ENCODE results near the gene IL1A.

IL1A gene

GRCh38 chr2:112818094-112818902 lies 34.0 kb upstream of the IL1A start:
- DNase-seq (ENCODE audit: low read depth), result no peak

GRCh38 chr2:112817082-112817689 lies 32.9 kb upstream of the IL1A start:
- DNase-seq (ENCODE audit: low read depth), result no peak

- no peak for DNase-seq (ENCODE audit: low read depth)
Observed at GRCh38 chr2:112814278-112814677, 30.0 kb upstream of the IL1A start.

- DNase-seq (ENCODE audit: low read depth), result no peak
Observed at GRCh38 chr2:112813280-112813966, 29.1 kb upstream of the IL1A start.

- peak; percentile 42 for DNase-seq (ENCODE audit: low read depth)
Observed at GRCh38 chr2:112812318-112813267, 28.3 kb upstream of the IL1A start.

GRCh38 chr2:112811841-112812306 lies 27.6 kb upstream of the IL1A start:
- peak; percentile 46 for DNase-seq (ENCODE audit: low read depth)

- no peak for DNase-seq (ENCODE audit: low read depth)
Observed at GRCh38 chr2:112811276-112811831, 27.1 kb upstream of the IL1A start.

- no peak for DNase-seq (ENCODE audit: low read depth)
Observed at GRCh38 chr2:112809112-112809511, 24.8 kb upstream of the IL1A start.

- no peak for DNase-seq (ENCODE audit: low read depth)
Observed at GRCh38 chr2:112807233-112807807, 23.0 kb upstream of the IL1A start.

- DNase-seq (ENCODE audit: low read depth), result no peak
Observed at GRCh38 chr2:112805542-112805941, 21.2 kb upstream of the IL1A start.

- peak; percentile 35 for DNase-seq (ENCODE audit: low read depth)
Observed at GRCh38 chr2:112803691-112804521, 19.6 kb upstream of the IL1A start.

- no peak for DNase-seq (ENCODE audit: low read depth)
Observed at GRCh38 chr2:112800881-112801583, 16.7 kb upstream of the IL1A start.

- no peak for DNase-seq (ENCODE audit: low read depth)
Observed at GRCh38 chr2:112798979-112799975, 15.0 kb upstream of the IL1A start.

- no peak for DNase-seq (ENCODE audit: low read depth)
Observed at GRCh38 chr2:112796486-112796885, 12.2 kb upstream of the IL1A start.

GRCh38 chr2:112795774-112796173 lies 11.5 kb upstream of the IL1A start:
- no peak for DNase-seq (ENCODE audit: low read depth)

- no peak for DNase-seq (ENCODE audit: low read depth)
Observed at GRCh38 chr2:112794841-112795240, 10.5 kb upstream of the IL1A start.

GRCh38 chr2:112794131-112794733 lies 9.9 kb upstream of the IL1A start:
- peak; percentile 65 for DNase-seq (ENCODE audit: low read depth)

GRCh38 chr2:112793449-112793978 lies 9.2 kb upstream of the IL1A start:
- DNase-seq (ENCODE audit: low read depth), result no peak
